ENCODE measurements around the gene RAB3C.

RAB3C gene

DNA sequence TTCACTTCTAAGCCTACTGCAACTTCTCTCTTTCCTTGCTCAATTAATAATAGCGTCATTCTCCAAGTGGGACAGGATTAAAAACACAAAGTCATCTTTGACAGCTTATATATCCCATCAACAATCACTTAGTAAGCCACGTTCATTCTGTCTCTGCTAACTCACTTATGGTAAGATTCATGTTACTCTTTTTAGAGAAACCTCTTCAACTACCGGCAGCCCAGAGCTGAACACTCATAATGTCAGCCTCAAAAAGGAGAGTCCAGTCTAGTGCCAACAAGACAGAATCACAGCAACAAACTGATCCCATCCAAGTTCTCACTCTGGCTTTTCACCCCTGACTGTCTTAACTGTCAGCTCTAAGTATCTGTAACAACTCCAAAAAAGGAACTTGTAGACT is 196.0 kb downstream of the RAB3C start:
- no peak for DNase-seq

DNA sequence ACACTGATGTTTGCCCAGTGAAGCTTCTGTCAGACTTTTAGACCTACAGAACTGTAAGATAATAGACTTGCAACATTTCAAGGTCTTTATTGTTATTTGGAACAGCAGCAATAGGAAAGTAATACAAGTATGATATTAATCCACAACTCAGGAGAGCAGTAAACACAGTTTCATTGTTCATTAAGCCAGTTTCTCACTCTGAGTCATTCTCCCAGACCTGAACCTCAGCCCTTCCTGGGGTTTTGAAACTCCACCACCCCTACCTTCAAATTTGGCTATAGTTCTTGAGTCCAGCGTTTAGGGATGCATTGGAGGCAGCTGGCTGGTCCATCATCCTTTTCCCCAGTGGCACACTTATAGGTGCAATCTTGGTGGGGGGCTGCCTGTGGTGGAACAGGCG is 203.2 kb downstream of the RAB3C start:
- no peak for DNase-seq

DNA sequence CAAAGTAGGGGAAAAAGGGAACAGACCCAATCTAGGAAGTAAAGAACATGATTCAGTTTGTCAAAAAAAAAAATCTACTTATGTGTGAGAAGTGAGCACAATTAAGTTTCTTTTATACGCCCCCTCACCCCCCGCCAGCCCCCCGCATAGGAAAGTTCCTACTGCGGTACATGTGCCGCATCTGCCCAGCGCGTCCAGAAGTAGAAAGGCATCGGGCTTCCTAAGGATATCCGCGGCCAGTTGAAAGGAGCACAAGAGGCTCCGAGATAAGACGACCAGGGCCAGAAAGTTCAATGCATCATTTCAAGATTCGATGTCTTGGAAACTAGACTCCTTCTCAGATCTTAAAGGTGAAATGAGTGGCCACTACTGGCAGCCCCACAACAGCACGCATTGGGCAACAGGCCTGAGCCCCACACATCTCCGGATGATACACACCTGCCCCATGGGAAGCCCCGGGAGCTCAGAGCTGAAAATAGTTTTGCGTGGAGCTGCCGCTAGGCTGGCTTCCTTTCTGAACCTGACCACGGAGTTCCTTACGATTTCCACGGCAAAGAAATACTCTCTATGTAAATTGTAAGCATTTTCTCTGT is 203.9 kb downstream of the RAB3C start:
- DNase-seq, result no peak

DNA sequence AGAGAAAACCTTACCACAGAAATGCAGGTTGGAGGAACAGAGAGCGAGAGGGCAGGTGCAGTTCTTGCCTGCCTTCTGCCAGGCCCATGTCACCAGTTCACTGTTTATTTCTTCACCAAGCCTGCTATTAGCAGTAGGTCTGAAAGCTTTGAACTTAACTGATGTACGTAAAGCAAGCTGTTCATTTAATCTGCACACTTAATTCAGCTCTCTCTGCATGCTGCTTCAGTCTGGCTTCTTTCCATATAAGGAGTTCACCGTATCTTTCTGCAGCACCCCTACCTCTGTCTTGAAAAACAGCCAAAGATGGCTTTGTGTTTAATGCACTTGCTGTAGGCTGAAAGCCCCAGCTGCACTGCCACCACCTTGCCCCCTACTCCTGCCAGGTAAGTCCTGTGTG is 205.1 kb downstream of the RAB3C start:
- DNase-seq, result no peak

DNA sequence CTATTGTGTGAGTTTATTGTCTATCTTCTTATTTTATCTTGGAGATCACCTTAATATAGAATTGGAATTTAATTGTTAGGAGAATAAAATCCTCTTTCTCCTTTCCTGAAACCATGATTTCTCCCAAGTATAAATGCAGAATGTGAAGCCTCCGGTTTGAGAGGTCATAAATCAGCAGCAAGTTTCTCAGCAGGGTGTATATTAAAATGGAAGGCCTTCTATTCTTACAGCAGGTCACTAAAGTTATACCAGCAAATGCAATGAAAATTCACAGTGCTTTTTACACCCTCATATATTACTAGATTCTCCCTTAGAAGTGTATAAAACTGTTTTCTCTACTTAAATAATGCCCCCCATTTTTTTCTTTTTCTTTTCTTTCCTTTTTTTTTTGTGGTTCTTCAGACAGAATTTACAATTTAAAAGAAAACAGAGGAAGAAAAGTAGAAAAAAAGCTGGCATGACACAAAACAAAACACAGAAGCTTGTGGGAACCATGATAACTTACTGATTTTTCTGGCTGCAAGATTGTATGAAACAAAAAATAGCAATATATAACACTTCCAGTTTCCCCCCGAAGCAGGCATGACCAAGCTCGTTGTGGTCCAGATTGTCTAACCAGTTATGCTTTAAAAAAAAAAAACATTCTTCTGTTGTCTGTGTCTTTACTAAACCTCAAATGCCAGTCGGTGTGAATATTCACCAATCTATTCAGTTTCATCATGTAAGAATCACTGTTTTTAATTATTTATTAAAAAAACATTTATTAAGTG is 211.2 kb downstream of the RAB3C start:
- no peak for DNase-seq

DNA sequence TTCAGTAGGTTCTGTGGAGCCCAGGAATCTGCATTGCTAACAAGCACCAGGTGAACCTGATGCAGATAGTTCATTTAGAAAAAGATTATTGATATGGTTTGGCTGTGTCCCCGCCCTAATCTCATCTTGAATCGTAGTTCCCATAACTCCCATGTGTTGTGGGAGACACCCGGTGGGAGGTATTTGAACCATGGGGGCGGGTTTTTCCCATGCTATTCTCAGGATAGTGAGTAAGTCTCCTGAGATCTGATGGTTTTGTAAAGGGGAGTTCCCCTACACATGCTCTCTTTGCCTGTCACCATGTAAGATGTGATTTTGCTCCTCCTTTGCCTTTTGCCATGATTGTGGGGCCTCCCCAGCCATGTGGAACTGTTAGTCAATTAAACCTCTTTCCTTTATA is 212.0 kb downstream of the RAB3C start:
- no peak for DNase-seq

DNA sequence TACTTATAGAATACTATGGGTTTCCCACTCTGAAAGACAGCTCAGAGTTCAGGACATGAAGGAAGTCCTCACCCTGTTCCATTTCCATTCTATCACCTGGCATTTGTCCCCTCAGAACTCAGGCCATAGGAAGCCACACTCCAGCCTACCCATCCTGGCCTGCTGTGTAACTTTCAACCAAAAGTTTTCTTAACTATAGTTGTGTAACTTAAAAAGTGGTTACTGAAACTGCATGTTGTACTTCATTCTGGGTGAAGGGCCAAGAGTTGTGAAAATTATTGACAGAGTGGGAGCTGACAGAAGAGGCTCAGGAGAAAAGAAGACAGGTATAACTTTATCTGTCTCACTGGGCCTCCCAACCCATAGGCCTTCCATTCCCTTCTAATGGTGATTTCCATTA is 212.5 kb downstream of the RAB3C start:
- no peak for DNase-seq

DNA sequence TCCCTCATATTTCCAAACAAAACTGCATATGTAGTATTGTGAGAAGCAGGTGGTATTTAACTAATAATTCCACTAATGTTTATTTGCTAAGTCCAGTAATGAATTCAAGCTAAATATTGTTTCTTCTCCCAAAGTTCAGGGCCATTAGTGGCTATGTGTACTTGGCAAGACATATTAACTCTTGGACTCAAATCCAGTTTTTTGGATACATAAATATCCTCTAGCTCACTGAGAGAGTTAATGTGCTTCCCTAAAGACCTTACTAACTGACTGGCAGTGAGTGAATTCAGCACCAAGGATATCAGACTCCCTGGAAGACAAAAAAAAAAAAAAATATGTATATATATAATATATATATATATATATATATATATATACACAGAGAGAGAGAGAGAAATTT is 214.1 kb downstream of the RAB3C start:
- DNase-seq, result no peak

DNA sequence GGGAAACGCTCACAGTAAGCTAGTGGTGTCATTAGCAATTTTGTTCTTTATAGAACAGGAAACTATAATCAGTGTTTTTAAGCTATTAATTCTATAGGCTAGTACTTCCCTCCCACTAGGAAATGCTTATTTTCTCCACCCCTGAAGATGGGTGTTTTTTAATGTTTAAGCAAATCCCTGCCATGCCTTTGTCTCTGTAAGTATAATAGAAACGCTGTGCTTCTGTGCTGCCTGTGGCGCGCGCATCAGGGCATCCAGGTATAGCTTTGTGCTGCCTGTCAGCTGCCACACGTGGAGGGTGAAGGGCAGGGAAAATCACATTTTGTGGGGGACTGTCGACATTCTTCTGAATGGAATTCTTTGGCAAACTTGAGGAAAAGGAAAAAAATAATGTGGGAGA is 217.5 kb downstream of the RAB3C start:
- DNase-seq, result no peak

DNA sequence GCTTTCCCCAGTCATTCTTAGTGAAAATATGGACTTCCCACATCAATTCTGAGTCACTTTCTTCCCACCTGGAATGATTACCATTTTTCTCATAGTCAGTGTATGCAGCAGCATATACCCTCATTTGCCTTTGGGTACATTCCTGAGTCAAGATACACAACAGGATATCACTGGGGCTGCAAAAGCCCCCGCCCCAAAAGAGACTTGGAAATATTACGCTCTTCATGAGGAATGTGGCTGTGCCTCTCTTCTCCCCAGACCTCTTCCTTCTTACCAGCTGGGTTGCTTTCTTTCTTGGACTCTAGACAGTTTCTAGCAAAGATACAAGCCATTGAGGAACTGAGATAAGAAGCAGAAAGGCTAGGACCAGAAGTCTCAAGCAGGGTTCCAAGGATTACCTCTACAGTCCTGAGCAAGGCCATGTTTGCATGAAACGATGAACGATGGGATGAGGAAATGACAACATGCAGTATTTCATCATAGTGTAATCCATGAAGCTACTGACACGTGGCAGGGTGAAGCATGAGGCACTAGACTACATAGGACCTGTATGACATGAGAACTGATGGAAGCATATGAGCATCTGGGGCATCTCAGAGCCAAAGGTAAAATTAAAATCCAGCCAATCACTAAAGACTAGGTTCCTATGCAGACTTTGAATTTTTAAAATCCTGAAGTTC is 218.1 kb downstream of the RAB3C start:
- DNase-seq, result no peak

DNA sequence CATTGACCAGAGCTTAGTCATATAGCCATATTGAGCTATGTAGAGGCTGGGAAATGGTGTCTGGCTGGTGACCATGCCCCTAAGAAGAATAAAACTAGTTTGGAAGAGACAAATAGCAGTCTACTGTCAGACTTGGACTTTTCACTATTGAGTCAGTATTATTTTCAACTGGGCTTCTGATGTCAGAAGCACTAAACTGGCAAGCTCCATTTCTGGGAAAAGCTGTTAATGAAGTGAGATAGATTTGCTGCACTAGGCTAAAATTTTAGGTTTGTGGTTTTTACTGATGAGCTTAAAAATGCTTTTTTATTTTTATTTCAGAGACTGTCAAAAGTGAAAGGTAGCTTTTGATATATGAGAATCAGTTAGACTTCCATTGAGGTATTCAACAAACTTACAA is 220.2 kb downstream of the RAB3C start:
- DNase-seq, result no peak

DNA sequence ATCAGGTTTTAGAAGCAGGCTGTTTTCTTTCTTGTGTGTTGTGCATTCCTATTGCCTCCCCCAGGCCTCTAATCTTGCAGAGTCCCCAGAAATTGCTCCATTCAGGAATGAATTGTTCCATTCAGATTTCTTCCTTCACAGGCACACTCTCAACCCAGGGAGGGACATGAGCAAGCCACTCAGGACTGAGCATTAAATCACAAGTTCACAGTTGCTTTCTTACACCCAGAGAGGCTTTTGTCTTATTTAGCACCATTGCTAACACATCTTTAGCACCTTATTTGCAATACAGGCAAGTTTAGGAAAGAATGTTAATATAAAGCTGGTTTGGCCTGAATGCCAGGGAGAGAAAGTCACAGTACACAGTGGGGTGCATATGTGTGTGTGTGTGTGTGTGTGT is 221.4 kb downstream of the RAB3C start:
- no peak for DNase-seq

DNA sequence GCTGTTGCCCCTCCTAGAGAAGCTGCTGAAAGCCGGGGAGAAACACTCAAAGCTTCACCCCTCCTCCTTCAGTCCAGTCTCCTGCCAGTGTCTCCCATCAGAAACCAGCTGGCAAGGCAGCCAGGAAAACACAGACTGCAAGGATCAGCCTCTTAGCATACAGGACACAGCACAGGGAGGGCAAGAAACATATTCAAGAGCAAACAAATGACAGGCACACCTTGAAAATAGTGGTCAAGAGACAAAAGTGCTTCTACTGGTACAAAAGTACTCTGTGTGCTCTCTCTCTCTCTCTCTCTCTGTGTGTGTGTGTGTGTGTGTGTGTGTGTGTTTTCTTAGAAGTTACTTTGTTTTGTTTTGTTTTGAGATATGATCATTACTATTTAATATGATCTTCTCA is 227.2 kb downstream of the RAB3C start:
- no peak for DNase-seq

DNA sequence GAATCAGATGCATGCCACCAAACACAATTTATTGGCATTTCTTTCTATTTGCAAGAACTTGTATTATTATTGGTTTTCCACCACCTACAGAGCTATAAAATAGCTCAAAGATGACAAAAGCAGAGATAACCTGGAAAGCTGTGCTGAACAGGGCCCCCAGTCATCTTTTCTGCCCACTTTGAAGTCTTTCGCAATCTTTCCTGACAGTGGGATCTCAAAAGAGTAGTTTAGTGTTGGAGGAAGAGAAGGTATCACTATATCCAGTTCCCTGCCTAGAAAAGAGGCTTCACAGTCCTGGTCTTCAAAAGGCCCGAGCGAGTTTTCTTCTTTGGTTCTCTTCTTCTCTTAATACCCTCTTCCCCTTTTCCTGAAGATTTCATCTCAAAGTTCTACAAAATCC is 231.0 kb downstream of the RAB3C start:
- DNase-seq, result no peak

DNA sequence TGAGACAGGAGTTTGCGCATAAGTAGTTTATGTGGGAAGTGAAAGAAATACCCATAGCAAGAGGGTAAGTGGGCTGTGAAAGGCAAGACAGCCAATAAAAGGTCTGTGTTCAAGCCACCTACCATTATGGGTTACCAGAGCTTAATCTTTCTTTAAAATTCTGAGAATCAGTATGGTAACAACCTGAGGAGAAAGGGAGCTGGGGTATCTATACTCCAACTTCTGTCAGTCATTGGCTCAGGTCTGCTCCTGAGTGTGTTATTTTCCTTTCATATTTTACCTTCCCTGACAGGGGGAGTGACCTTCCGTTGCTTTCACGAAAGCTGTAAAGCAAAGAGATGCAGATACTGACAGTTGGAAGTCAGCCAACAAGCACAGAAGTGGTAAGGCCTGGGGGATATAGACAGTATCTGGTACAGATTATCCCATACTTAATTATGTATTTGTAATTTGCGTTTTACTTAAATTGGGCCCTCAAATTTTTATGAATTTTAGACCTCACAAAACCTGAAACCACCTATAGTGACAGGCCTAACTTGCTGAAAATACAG is 233.4 kb downstream of the RAB3C start:
- DNase-seq, result no peak

DNA sequence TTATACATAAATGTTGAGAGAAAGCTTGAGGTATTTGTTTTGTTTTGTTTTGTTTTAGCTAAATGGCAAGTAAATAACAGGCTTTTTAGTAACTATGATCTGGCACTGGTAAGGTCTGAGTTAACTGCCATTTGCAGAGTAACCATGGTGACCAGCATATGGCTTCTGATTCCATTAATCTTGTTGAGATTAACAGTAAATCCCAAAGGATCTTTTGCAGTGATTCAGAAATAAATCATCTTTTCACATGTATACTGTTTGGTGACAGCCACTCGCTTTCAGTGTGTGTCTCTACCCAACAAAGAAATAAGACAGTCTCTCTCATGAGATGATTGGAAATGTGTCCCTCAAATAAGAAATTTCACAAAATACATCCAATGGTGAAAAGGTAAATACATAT is 235.6 kb downstream of the RAB3C start:
- no peak for DNase-seq

DNA sequence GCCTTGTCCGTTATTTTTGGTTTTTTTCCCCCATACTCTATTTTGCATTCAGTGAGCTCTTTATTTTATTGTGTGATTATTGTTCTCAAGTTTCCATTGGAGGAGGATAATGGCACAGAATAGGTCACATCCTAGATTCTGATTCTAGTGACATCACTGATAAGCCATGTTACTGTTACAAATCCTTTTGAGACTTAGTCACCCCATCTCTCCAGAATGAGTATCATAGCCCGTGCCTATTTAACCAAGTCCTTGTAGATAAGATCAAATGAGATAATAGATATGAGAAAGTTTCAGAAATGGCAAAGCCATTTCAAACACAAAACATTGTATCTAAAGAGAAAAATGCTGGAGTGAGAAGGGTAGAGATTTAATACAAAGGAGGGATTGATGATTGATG is 242.6 kb downstream of the RAB3C start:
- DNase-seq, result no peak

DNA sequence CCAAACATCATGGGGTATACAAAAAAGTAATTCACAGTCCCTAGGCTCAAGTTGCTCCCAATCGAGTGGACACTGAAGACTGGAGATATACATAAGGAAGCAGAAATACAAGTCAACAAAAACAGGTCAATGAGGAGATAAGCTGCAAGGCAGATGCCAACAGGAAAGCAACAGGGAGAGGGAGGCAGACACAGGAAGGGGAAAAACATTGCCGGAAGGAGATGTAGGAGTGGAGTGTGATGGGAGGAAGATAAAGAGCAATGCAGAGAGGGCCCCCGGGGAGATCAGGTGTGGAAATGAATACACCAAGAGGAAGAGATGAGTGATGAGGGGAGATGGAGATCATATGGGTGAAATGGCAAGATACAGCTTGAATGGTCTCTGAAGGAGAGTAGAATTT is 243.0 kb downstream of the RAB3C start:
- no peak for DNase-seq

DNA sequence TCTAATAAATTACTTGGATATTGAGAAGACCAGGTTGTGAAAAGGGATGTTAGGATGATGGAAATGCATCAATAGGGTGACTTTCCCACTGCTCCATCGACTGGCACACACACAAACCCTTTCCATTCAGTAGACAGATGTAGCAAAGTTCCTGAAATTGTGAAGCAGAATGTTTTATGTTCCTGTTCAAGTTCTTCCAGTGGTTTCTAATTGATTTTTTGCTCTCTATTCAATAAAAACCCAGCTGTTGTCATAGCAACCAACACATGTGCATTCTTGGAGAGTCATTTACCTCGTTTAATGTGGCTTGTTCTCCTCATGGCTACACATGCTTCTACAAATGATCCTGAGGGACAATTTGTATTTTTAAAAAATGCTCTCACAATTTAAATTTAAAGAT is 244.6 kb downstream of the RAB3C start:
- DNase-seq, result no peak

DNA sequence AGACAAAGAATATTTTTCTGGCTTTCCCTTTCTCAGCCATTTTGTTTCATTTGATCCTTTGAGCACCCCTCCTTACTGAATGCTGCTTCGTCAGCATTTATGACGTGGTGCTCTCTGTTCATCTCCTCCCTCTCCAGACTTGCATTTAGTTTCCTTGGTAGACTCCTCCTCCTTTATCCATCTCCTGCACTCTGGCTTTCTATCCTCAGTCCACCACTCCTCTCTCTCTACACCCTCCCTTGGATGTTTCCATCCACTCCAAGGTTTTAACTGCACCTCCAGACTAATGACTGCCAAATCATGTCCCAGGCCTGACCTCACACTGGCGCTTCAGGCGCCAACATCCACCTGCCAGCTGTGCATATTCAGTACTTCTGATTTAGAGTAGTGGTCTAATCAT is 245.4 kb downstream of the RAB3C start:
- DNase-seq, result no peak

DNA sequence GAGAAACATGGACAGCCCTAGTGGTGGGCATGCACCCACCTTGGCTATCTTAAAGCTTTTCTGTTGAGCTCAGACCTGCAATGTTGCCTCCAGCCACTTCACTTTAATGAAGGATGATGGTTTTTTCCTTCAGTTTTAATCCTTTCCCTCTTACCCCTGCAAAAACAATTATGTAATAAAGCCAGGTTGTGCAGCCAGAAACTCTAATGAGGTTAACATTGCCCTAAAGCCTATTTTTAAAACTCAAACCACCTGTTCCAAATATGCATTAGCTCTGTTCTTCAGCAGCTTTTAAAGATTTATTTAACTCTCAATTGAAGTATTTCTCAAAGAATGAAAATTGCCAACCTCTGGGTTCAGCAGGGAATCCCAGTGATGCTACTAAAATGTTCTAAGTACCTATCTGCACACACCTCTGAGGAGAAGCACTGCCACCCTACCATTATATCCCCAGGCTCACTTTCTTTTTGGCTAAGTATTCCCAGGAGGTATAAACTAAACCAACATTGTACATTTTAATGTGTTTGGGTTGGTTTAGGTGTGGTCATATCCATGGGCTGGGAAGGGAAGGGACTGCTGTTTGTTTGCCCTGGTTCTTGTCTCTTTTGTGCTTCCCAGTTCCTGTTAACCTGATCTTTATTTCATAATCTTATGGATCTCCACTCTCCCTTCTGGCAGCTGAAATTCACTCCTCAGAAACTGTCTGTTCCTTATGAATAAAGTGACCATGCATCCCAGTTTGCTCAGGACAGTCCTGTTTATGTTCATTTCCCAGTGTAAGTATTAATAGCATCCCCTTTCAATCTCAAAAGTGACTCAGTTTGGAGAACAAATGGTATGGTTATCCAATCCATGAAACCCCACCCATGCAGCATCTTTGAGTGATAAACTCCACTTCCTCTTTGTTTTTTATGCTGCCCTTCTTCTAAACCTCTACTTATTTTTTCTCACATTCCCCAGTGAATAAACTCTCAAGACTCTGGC is 251.7 kb downstream of the RAB3C start:
- DNase-seq, result no peak

DNA sequence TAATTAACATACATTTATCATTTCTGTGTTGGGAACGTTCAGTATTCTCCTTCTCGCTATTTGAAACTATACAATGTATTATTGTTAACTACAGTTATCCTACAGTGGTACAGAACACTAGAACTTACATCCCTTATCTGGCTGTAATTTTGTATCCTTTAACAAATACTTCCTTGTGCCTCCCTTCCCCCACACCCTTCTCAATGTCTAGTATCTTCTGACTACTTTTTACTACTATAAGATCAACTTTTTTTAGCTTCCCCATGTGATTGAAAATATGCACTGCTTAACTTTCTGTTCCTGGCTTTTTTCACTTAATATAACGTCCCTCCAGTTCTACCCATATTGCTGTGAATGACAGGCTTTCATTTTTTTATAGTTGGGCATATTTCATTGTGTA is 253.5 kb downstream of the RAB3C start:
- DNase-seq, result no peak

DNA sequence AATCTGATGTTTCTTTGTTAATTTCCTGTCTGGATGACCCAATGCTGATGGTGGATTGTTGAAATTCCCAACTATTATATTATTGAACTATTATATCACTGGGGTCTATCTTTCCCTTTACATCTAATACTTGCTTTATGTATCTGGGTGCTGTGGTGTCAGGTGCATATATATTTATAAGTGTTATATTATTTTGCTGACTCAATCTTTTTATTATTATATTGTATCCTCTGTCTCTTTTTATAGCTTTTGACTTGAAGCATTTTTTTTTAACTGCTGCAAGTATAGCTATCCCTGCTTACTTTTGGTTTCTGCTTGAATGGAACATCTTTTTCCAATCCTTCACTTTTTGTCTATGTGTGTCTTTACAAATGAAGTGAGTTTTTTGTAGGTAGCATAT is 255.9 kb downstream of the RAB3C start:
- no peak for DNase-seq
